ENCODE measurements around the gene DNTT.

DNA sequence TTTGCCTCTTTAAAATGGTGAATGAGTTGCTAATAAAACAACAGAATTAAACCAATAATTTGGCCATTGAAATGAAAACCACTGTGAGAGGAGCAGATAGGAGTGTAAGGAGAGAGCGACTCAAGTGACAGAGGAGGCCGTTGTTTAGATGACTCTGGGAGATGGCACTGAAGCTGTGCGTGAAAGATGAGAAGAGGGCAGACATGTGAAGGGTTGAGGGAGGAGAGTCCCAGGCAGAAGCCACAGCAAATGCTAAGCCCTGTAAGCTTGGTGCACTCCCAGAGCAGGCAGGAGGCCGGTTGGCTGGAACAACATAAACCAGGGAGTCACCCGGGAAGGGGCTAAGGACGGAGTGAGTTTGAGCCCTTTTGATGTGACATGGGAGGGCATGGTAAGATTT is 55.4 kb downstream of the DNTT start:
- TF ChIP-seq TAF15 (IDR thresholded peaks at IDR 0.05; ENCODE audit: low read depth, low read length) (no peak), FOS (IDR thresholded peaks at IDR 0.05; ENCODE audit: extremely low read depth, insufficient read length) (no peak), ATF7 (IDR thresholded peaks at IDR 0.05) (no peak), IRF1 (CRISPR knock-in tag; IDR thresholded peaks at IDR 0.05; ENCODE audit: borderline replicate concordance) (no peak), TGIF2 (CRISPR knock-in tag; IDR thresholded peaks at IDR 0.05) (no peak), CTCF (IDR thresholded peaks at IDR 0.05 in 2 of 3, conservative IDR thresholded peaks at IDR 0.05 in 1 of 3; ENCODE audit: insufficient read depth in 2 of 3, low read depth in 1 of 3, low read length in 3 of 3) (no peak), TBP (optimal IDR thresholded peaks at IDR 0.05; ENCODE audit: low read depth, low read length) (no peak), ZC3H4 (CRISPR knock-in tag; IDR thresholded peaks at IDR 0.05; ENCODE audit: borderline replicate concordance) (no peak), ZNF282 (CRISPR knock-in tag; IDR thresholded peaks at IDR 0.05) (no peak), JUND (IDR thresholded peaks at IDR 0.05; ENCODE audit: borderline replicate concordance, low read depth, low read length) (no peak), JUND (tag; IDR thresholded peaks at IDR 0.05; ENCODE audit: borderline replicate concordance, low read depth, low read length) (no peak), NCOA4 (IDR thresholded peaks at IDR 0.05; ENCODE audit: partially characterized antibody) (no peak), MXI1 (IDR thresholded peaks at IDR 0.05; ENCODE audit: low read depth, low read length) (no peak)

Measured in K562 (cell line).